Tibial artery (tissue), 4 donors: Measurements from ENCODE around the gene MAN2B2.

Experiments used
- DNase-seq, 2 donors: peaks; one replicate each; pipeline ENCODE4 v3.0.0-alpha.2; 2019
- H3K27ac ChIP-seq, 2 donors: fragments of 200-600 bp; sonication (generic) in 1 of 2; 1 replicate in 1 of 2; 2 replicates in 1 of 2; pipeline ENCODE4 v1.5.1; 2018 to 2019; ENCODE audit warnings: mild to moderate bottlenecking in 1 of 2
- H3K27me3 ChIP-seq, 2 donors: fragments of 200-600 bp; sonication (generic) in 1 of 2; one replicate each; pipeline versions ENCODE4 v1.5.1 to v1.6.0; 2016 to 2019
- H3K36me3 ChIP-seq, 3 donors: fragments of 200-600 bp; sonication (generic) in 2 of 3; one replicate each; pipeline ENCODE4 v1.5.1; 2016 to 2019; ENCODE audit warnings: mild to moderate bottlenecking in 2 of 3
- H3K4me1 ChIP-seq, 4 donors: fragments of 200-600 bp; sonication (generic) in 2 of 4; 1 replicate in 3 of 4; 2 replicates in 1 of 4; pipeline ENCODE4 v1.5.1; 2016 to 2019
- H3K4me3 ChIP-seq, 2 donors: fragments of 200-600 bp; sonication (generic) in 1 of 2; 1 replicate in 1 of 2; 2 replicates in 1 of 2; pipeline ENCODE4 v1.5.1; 2018 to 2019; ENCODE audit warnings: mild to moderate bottlenecking in 2 of 2
- H3K9me3 ChIP-seq, 3 donors: fragments of 200-600 bp; sonication (generic) in 1 of 3; one replicate each; pipeline ENCODE4 v1.5.1; 2016 to 2019
- intact Hi-C: fragments of 100-400 bp; cut with DNase I; formaldehyde crosslinking; loops from one replicate; pipeline ENCODE4 v1.15.0; 2023; ENCODE audit warnings: low total_unique reads
- TF ChIP-seq, protein P1 (sequence below), 2 experiments: fragments of 200-600 bp in 1 of 2; fragments of 450-650 bp in 1 of 2; IDR thresholded peaks; one replicate each; pipeline ENCODE4 v1.5.1; 2017 to 2019; ENCODE audit warnings: antibody characterized with exemption in 2 of 2, mild to moderate bottlenecking in 1 of 2, moderate library complexity in 1 of 2

MAN2B2 gene

DNA sequence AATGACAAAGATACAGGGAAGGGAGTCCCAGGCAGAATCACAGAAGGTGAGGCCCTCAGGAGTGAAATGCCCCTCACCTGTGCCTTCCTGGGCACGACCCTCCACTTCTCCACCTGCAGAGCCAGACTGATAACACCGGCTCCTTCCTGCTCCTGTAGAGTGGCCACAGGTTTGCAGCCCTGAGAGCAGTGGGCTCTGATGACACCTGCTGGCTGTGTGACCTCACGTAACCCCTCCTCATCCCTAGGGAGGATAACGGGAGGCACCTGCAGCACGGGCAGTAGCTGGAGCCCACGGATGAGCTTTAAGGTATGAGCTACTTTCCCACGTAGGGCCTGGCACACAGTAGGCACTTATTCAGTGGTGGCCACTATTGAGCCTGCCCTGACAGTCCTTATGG lies 25.5 kb upstream of the MAN2B2 start:
- H3K27ac ChIP-seq: no peak overlapping the region
- no peak overlapping the region for H3K4me3 ChIP-seq
- no peak for DNase-seq
- no peaks in the 10 kb centered on the region for H3K4me1 ChIP-seq
- intact Hi-C loops: no loop called here
- no peaks in the 10 kb centered on the region for H3K36me3 ChIP-seq
- TF ChIP-seq, protein P1, sequence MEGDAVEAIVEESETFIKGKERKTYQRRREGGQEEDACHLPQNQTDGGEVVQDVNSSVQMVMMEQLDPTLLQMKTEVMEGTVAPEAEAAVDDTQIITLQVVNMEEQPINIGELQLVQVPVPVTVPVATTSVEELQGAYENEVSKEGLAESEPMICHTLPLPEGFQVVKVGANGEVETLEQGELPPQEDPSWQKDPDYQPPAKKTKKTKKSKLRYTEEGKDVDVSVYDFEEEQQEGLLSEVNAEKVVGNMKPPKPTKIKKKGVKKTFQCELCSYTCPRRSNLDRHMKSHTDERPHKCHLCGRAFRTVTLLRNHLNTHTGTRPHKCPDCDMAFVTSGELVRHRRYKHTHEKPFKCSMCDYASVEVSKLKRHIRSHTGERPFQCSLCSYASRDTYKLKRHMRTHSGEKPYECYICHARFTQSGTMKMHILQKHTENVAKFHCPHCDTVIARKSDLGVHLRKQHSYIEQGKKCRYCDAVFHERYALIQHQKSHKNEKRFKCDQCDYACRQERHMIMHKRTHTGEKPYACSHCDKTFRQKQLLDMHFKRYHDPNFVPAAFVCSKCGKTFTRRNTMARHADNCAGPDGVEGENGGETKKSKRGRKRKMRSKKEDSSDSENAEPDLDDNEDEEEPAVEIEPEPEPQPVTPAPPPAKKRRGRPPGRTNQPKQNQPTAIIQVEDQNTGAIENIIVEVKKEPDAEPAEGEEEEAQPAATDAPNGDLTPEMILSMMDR (IDR thresholded peaks at IDR 0.05): no peak
- H3K9me3 ChIP-seq: peaks cover 0 to 17% (median 14%) of the 10 kb centered on the region in 3 donors
- H3K27me3 ChIP-seq: peaks cover 0 to 59% of the 10 kb centered on the region in 2 donors

DNA sequence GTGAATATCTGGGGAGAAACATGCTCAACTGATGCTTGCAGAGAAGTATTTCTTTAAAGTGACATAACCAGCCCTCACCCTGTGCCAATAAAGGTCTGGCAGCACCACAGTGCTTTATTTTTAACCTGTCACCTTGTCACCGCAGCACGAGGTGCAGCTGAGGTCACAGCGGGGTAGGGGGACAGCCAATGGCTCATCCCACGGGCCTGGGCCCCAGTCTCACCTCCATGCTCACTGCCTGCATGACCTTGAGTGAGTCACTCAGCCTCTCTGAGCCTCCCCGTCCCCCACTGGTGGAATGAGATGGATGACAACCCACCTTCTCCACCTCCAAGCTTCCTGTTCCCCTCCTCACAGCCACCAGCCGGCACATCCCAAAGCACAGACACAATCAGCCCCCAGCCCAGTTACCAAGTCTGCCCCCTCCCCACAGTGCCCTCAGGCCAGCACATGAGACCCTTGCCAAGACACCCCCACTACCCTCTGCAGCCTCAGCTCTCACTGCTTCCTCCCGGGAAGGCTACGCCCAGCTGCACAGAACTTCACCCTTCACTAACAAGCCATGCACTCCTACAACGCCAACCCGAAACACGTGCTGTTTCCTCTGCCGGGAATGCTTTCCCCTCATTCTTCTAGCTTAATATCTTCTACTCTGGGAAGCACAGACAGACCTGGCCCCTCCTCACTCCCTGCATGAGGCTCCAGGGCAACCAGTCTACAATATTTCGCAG lies 24.9 kb upstream of the MAN2B2 start:
- no peak for DNase-seq
- no peaks in the 10 kb centered on the region for H3K4me1 ChIP-seq
- intact Hi-C loops: no loop called here
- H3K27ac ChIP-seq: no peak overlapping the region
- peaks cover 0 to 59% of the 10 kb centered on the region in 2 donors for H3K27me3 ChIP-seq
- TF ChIP-seq, protein P1 (IDR thresholded peaks at IDR 0.05): no peak
- H3K4me3 ChIP-seq: no peak overlapping the region
- peaks cover 0 to 17% (median 14%) of the 10 kb centered on the region in 3 donors for H3K9me3 ChIP-seq
- no peaks in the 10 kb centered on the region for H3K36me3 ChIP-seq

DNA sequence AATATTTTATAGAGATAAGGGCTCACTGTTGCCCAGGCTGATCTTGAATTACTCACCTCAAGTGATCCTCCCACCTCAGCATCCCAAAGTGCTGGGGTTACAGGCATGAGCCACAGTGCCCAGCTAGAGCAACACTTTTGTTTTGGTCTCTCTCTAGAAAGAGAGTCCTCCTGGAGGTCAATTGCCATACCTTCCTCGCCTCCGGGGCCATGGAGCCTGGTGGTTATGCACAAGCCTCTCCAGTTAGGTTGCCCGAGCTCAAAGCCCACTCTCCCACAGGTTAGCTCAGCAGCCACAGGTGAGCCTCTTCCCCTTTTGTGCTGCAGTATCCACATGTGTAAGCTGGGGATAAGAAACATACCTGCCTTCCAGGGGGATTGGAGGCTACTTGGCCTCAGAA lies 24.2 kb upstream of the MAN2B2 start:
- intact Hi-C loops: no loop called here

DNA sequence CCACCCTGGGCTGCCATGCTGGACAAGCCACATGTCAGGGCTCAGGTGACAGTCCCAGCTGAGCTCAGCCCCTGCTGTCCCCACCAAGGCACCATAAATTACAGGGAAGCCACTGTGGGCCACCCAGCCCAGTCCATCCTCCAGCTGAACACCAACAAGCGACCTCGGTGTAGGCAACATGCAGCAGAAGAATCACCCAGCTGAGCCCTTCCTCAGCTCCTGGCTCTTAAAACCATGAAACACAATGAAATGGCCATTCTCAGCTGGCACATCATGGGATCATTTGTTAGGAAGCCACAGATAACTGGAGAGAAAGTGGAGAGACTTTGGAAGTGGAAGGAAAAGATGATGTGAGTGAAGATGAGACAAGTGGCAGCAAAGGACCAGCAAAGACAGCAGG lies 23.3 kb upstream of the MAN2B2 start:
- TF ChIP-seq, protein P1 (IDR thresholded peaks at IDR 0.05): no peak
- Histone ChIP-seq H3K4me3 (no peak overlapping the region), H3K27me3 (peaks cover 0 to 61% of the 10 kb centered on the region in 2 donors), H3K27ac (no peak overlapping the region), H3K4me1 (no peaks in the 10 kb centered on the region), H3K9me3 (peaks cover 0 to 17% (median 14%) of the 10 kb centered on the region in 3 donors), H3K36me3 (no peaks in the 10 kb centered on the region)
- intact Hi-C loops: no loop called here
- DNase-seq: no peak

More for the DNA sequence above, 24.2 kb upstream of the MAN2B2 start:
- Histone ChIP-seq H3K27me3 (peaks cover 0 to 60% of the 10 kb centered on the region in 2 donors), H3K4me3 (no peak overlapping the region), H3K9me3 (peaks cover 0 to 17% (median 14%) of the 10 kb centered on the region in 3 donors), H3K36me3 (no peaks in the 10 kb centered on the region), H3K4me1 (no peaks in the 10 kb centered on the region), H3K27ac (no peak overlapping the region)
- TF ChIP-seq, protein P1 (IDR thresholded peaks at IDR 0.05): no peak
- DNase-seq: no peak

DNA sequence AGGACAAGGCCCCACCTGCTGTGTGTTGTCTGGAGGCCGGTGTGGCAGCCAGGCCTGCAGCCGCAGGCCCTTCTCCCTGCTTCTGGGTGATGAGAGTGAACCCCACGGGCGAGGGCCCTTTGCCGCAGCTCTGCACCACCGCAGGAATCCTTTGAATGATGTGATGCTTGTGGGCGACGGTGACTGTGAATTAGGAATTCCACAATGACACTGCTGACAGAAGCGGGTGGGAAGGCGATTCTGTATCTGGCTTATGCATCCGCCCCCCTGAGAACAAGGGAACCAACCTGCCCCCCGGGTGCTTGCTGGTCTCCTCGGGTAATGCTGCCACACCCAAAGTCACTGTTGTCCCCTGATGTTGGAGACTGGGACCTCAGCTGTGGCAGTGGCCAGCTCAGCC lies 19.5 kb upstream of the MAN2B2 start:
- Histone ChIP-seq H3K36me3 (no peaks in the 10 kb centered on the region), H3K27me3 (peaks cover 0 to 66% of the 10 kb centered on the region in 2 donors), H3K27ac (no peak overlapping the region), H3K4me3 (no peak overlapping the region), H3K9me3 (peaks cover 0 to 17% (median 14%) of the 10 kb centered on the region in 3 donors), H3K4me1 (no peaks in the 10 kb centered on the region)
- TF ChIP-seq, protein P1 (IDR thresholded peaks at IDR 0.05): no peak
- DNase-seq: no peak
- intact Hi-C loops: no loop called here
